ENCODE measurements around the gene TOX3. TPM values are rescaled to one million over a fixed set of nuclear protein-coding genes. Genes with fewer than 3 reads are reported as not detected.

TOX3 gene
- total RNA-seq, 4 donors from 2014 or later: 0.47 TPM; not detected in 3

DNA sequence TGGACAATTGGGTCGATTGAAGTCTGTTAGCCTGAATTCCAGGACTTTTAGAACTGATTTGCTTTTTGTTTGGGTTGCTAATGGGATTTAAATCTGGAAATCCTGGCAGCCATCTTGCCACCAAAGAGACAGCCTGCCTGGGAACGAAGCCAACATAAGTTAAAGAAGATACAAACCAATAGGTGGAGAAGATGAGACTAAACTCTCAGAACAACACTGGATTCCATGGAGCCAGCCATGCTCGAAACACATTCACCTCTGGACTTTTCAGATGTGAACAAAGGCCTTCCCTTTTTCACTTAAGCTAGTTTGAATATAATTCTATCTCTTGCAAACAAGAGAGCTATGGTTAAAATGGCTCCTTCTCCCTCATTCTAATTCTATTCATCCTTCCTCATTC is 135.9 kb downstream of the TOX3 start:
- intact Hi-C loops (cut with DNase I; ENCODE audit: low total_unique reads): no loop called here
- TF ChIP-seq, protein P1, sequence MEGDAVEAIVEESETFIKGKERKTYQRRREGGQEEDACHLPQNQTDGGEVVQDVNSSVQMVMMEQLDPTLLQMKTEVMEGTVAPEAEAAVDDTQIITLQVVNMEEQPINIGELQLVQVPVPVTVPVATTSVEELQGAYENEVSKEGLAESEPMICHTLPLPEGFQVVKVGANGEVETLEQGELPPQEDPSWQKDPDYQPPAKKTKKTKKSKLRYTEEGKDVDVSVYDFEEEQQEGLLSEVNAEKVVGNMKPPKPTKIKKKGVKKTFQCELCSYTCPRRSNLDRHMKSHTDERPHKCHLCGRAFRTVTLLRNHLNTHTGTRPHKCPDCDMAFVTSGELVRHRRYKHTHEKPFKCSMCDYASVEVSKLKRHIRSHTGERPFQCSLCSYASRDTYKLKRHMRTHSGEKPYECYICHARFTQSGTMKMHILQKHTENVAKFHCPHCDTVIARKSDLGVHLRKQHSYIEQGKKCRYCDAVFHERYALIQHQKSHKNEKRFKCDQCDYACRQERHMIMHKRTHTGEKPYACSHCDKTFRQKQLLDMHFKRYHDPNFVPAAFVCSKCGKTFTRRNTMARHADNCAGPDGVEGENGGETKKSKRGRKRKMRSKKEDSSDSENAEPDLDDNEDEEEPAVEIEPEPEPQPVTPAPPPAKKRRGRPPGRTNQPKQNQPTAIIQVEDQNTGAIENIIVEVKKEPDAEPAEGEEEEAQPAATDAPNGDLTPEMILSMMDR (IDR thresholded peaks at IDR 0.05 in 4 of 5, conservative IDR thresholded peaks at IDR 0.05 in 1 of 5): no peak
- TF ChIP-seq POLR2A (IDR thresholded peaks at IDR 0.05): no peak
- in situ Hi-C loops (cut with MboI; ENCODE audit: low sequenced_read_pairs in 4 of 4): no loop called here

DNA sequence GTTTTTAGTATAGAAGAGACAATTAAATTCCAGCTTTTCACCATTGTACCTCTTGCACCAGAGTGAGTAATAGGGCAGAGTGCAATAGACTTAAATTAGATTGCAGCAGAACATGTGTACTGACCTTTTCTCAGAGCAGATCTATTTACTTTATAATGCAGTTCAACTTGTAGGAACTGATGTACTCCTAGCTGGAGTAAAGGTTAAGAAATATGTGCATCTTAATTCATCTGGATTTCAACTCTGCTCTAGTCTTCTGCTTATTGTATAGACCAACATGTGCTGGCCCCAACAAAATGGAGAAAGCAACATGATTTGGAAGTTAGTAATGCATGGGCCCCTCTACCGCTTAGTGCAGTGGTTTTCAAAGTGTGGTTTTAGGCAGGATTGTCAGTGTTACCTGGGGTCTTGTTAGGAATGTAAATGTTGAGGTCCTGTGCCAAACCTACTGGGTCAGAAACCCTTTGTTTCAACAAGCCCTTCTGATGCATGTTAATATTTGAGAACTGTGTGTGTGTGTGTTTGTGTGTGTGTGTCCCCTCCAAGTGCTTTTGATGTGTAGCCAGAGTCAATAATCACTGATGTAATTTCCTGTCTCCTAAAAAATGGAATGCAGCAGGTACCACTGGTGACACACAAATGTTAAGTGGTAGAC is 138.6 kb downstream of the TOX3 start:
- DNase-seq: no peak
- Histone ChIP-seq H3K27me3 (no peaks in the 10 kb centered on the region), H3K9me3 (no peaks in the 10 kb centered on the region), H3K4me1 (no peaks in the 10 kb centered on the region), H3K27ac (no peak overlapping the region), H3K36me3 (no peaks in the 10 kb centered on the region), H3K4me3 (no peak overlapping the region)
- no peak for ATAC-seq
- TF ChIP-seq, protein P1 (IDR thresholded peaks at IDR 0.05 in 4 of 5, conservative IDR thresholded peaks at IDR 0.05 in 1 of 5): no peak
- TF ChIP-seq POLR2A (IDR thresholded peaks at IDR 0.05): no peak
- intact Hi-C loops (cut with DNase I; ENCODE audit: low total_unique reads) (no loop called here), in situ Hi-C loops (cut with MboI; ENCODE audit: low sequenced_read_pairs in 4 of 4) (no loop called here)

More for the DNA sequence above, 135.9 kb downstream of the TOX3 start:
- Histone ChIP-seq H3K36me3 (no peaks in the 10 kb centered on the region), H3K27ac (no peak overlapping the region), H3K9me3 (no peaks in the 10 kb centered on the region), H3K27me3 (no peaks in the 10 kb centered on the region), H3K4me3 (no peak overlapping the region), H3K4me1 (no peaks in the 10 kb centered on the region)
- no peak for ATAC-seq
- DNase-seq: no peak

DNA sequence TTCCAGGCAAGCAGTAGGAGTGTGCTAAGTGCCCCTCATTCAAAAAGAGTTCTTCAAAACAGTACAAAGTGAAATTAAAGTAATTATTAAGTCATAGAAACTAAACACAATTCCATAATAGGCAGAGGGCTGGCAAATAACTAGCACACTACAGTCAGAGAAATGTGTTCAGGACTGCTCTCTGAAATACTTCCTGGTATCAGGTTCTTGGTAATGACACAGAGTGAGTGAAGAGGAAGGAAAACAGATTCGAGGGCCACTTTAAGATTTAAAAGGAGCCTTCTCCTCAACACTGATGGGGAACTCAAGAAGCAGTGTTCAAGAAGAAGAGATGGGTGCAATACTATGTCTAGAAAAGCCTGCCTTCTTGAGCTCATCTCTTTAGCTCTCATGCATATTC is 139.2 kb downstream of the TOX3 start:
- ATAC-seq (no peak), DNase-seq (no peak)
- H3K4me3 ChIP-seq: no peak overlapping the region
- H3K27me3 ChIP-seq: no peaks in the 10 kb centered on the region
- TF ChIP-seq POLR2A (IDR thresholded peaks at IDR 0.05): no peak
- TF ChIP-seq, protein P1 (IDR thresholded peaks at IDR 0.05 in 4 of 5, conservative IDR thresholded peaks at IDR 0.05 in 1 of 5): no peak
- H3K9me3 ChIP-seq: no peaks in the 10 kb centered on the region
- intact Hi-C loops (cut with DNase I; ENCODE audit: low total_unique reads) (no loop called here), in situ Hi-C loops (cut with MboI; ENCODE audit: low sequenced_read_pairs in 4 of 4) (no loop called here)
- no peak overlapping the region for H3K27ac ChIP-seq
- no peaks in the 10 kb centered on the region for H3K4me1 ChIP-seq
- H3K36me3 ChIP-seq: no peaks in the 10 kb centered on the region

DNA sequence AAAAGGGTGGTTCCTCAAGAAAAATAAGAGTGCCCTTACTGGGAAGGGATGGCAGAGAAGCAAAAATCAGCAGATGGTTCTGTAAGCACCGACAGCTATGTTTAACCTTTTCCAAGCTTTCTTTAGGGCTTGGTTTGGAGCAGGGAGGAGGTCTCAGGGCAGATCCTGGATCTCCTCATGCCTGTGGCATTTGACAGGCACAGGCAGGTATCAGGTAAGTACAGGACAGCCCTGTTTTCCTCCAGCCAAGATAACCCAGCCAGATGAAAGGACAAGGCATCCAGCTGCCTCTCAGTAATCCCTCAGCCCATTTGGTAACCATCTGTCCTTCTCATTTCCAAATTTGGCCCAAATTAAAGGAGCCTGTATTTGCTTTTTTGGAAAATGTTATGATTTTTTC is 141.5 kb downstream of the TOX3 start:
- Histone ChIP-seq H3K4me3 (no peak overlapping the region), H3K36me3 (no peaks in the 10 kb centered on the region), H3K27ac (no peak overlapping the region), H3K27me3 (no peaks in the 10 kb centered on the region), H3K9me3 (no peaks in the 10 kb centered on the region), H3K4me1 (no peaks in the 10 kb centered on the region)
- intact Hi-C loops (cut with DNase I; ENCODE audit: low total_unique reads): no loop called here
- ATAC-seq: no peak
- TF ChIP-seq, protein P1 (IDR thresholded peaks at IDR 0.05 in 4 of 5, conservative IDR thresholded peaks at IDR 0.05 in 1 of 5): no peak
- TF ChIP-seq POLR2A (IDR thresholded peaks at IDR 0.05): no peak
- DNase-seq: no peak
- in situ Hi-C loops (cut with MboI; ENCODE audit: low sequenced_read_pairs in 4 of 4): no loop called here

DNA sequence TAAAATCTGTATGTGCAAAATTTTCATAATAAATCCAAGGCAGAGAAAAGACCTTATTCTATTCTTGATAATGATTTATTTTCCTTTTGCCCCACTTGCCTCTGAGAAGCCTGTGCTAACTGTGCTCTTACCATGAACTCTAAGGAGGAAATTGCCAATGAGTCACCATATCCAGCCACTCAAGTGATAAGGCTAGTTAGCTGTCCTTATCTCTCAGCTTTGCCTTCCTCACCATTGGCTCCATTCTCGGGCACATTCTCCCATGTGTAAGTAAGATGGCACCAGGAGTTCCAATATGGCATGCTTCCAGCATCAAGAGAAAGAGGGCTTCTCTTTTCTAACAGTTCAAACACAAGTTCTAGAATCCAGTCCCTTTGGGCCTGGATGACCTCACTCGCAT is 142.4 kb downstream of the TOX3 start:
- DNase-seq (no peak), ATAC-seq (no peak)
- in situ Hi-C loops (cut with MboI; ENCODE audit: low sequenced_read_pairs in 4 of 4) (no loop called here), intact Hi-C loops (cut with DNase I; ENCODE audit: low total_unique reads) (no loop called here)
- H3K27me3 ChIP-seq: no peaks in the 10 kb centered on the region
- TF ChIP-seq, protein P1 (IDR thresholded peaks at IDR 0.05 in 4 of 5, conservative IDR thresholded peaks at IDR 0.05 in 1 of 5): no peak
- no peak for TF ChIP-seq POLR2A (IDR thresholded peaks at IDR 0.05)
- H3K27ac ChIP-seq: no peak overlapping the region
- H3K4me3 ChIP-seq: no peak overlapping the region
- H3K9me3 ChIP-seq: no peaks in the 10 kb centered on the region
- H3K36me3 ChIP-seq: no peaks in the 10 kb centered on the region
- H3K4me1 ChIP-seq: no peaks in the 10 kb centered on the region

Measured in gastrocnemius medialis (tissue), 4 donors.